ENCODE measurements around the gene MAPK8.
A peak's percentile ranks its signal among the peaks of the same experiment; 100 is the strongest.

Gene MAPK8

GRCh38 chr10:48358838-48359237, 52.4 kb downstream of the MAPK8 start:
- DNase-seq (ENCODE audit: low read depth in 2 of 2), result no peak
- no peak overlapping the region for H3K4me3 ChIP-seq (replicated peaks in 1 of 2; ENCODE audit: low read depth in 2 of 2, low read length in 2 of 2)
- TF ChIP-seq, protein P1, sequence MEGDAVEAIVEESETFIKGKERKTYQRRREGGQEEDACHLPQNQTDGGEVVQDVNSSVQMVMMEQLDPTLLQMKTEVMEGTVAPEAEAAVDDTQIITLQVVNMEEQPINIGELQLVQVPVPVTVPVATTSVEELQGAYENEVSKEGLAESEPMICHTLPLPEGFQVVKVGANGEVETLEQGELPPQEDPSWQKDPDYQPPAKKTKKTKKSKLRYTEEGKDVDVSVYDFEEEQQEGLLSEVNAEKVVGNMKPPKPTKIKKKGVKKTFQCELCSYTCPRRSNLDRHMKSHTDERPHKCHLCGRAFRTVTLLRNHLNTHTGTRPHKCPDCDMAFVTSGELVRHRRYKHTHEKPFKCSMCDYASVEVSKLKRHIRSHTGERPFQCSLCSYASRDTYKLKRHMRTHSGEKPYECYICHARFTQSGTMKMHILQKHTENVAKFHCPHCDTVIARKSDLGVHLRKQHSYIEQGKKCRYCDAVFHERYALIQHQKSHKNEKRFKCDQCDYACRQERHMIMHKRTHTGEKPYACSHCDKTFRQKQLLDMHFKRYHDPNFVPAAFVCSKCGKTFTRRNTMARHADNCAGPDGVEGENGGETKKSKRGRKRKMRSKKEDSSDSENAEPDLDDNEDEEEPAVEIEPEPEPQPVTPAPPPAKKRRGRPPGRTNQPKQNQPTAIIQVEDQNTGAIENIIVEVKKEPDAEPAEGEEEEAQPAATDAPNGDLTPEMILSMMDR (IDR thresholded peaks at IDR 0.05; ENCODE audit: low read depth, low read length), result no peak

GRCh38 chr10:48361176-48361575, 54.7 kb downstream of the MAPK8 start:
- DNase-seq (ENCODE audit: low read depth in 2 of 2), result no peak
- TF ChIP-seq, protein P1 (IDR thresholded peaks at IDR 0.05; ENCODE audit: low read depth, low read length), result no peak
- H3K4me3 ChIP-seq (replicated peaks in 1 of 2; ENCODE audit: low read depth in 2 of 2, low read length in 2 of 2), result no peak overlapping the region

GRCh38 chr10:48363617-48364355, 57.3 kb downstream of the MAPK8 start:
- DNase-seq (ENCODE audit: low read depth in 2 of 2), result peak; percentile 86 to 87
- TF ChIP-seq, protein P1 (IDR thresholded peaks at IDR 0.05; ENCODE audit: low read depth, low read length), result peak; percentile 54
- H3K4me3 ChIP-seq (replicated peaks in 1 of 2; ENCODE audit: low read depth in 2 of 2, low read length in 2 of 2), result no peak overlapping the region

- DNase-seq (ENCODE audit: low read depth in 2 of 2), result peak; percentile 81 to 89
- TF ChIP-seq, protein P1 (IDR thresholded peaks at IDR 0.05; ENCODE audit: low read depth, low read length), result no peak
- H3K4me3 ChIP-seq (replicated peaks in 1 of 2; ENCODE audit: low read depth in 2 of 2, low read length in 2 of 2), result peak overlapping the region in 1 of 2 donors; percentile 7
These were observed 58.4 kb downstream of the MAPK8 start for GRCh38 chr10:48364659-48365405.

DNA sequence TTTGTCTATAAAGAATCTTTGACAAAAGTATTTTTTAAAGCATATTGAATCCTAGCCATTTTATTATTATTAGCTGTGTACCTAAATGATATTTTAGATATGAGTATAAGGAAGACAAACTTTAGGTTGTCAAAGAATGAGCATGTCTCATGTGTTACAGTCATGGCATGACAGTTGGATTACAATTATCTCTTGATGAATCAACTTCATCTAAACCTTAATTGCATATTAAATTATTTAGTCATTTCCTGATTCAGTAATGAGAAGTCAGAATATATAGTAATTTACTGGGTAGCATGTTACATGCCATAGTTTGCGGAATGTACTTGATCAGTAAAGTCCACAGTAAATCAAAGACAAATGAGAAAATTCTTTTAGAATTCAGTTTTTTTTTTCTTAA, 59.2 kb downstream of the MAPK8 start:
- TF ChIP-seq, protein P1 (IDR thresholded peaks at IDR 0.05; ENCODE audit: low read depth, low read length), result no peak
- peak in 1 of 2 donors; percentile 11 for DNase-seq (ENCODE audit: low read depth in 2 of 2)
- no peak overlapping the region for H3K4me3 ChIP-seq (replicated peaks in 1 of 2; ENCODE audit: low read depth in 2 of 2, low read length in 2 of 2)

- DNase-seq (ENCODE audit: low read depth in 2 of 2), result peak; percentile 16 to 26
- H3K4me3 ChIP-seq (replicated peaks in 1 of 2; ENCODE audit: low read depth in 2 of 2, low read length in 2 of 2), result no peak overlapping the region
- TF ChIP-seq, protein P1 (IDR thresholded peaks at IDR 0.05; ENCODE audit: low read depth, low read length), result no peak
These were observed 59.8 kb downstream of the MAPK8 start for GRCh38 chr10:48366261-48366660.
